Spleen (tissue), 11 donors: ENCODE measurements around the gene KL. TPM values are rescaled to one million over a fixed set of nuclear protein-coding genes. Genes with fewer than 3 reads are reported as not detected.

Experiments
- DNase-seq: peaks from one replicate; pipeline ENCODE4 v3.0.0-alpha.2; 2020
- H3K27ac ChIP-seq, 8 donors: fragments of 200-600 bp; sonication (generic) in 7 of 8; 1 replicate in 4 of 8; 2 replicates in 4 of 8; pipeline versions ENCODE4 v1.5.0 to v1.8.0; 2016 to 2021; ENCODE audit warnings: inconsistent platforms in 4 of 8, mild to moderate bottlenecking in 4 of 8, moderate library complexity in 1 of 8
- H3K27me3 ChIP-seq, 7 donors: fragments of 200-600 bp; sonication (generic) in 6 of 7; replicated peaks in 1 of 7; 1 replicate in 4 of 7; 2 replicates in 3 of 7; pipeline versions ENCODE4 v1.5.0 to v1.8.0; 2016 to 2021; ENCODE audit warnings: inconsistent platforms in 3 of 7, mild to moderate bottlenecking in 1 of 7
- H3K36me3 ChIP-seq, 6 donors: fragments of 200-600 bp; sonication (generic) in 5 of 6; 1 replicate in 4 of 6; 2 replicates in 2 of 6; pipeline versions ENCODE4 v1.5.0 to v1.8.0; 2016 to 2021; ENCODE audit warnings: inconsistent platforms in 2 of 6
- H3K4me1 ChIP-seq, 6 donors: fragments of 200-600 bp; sonication (generic) in 5 of 6; 1 replicate in 3 of 6; 2 replicates in 3 of 6; pipeline versions ENCODE4 v1.5.0 to v1.8.0; 2016 to 2021; ENCODE audit warnings: inconsistent platforms in 3 of 6
- H3K4me3 ChIP-seq, 8 donors: fragments of 200-600 bp; sonication (generic) in 7 of 8; 1 replicate in 4 of 8; 2 replicates in 4 of 8; pipeline versions ENCODE4 v1.5.0 to v1.8.0; 2016 to 2021; ENCODE audit warnings: inconsistent platforms in 4 of 8, mild to moderate bottlenecking in 4 of 8, moderate library complexity in 2 of 8
- H3K9me3 ChIP-seq, 8 donors: fragments of 200-600 bp; sonication (generic) in 7 of 8; 1 replicate in 4 of 8; 2 replicates in 4 of 8; pipeline versions ENCODE4 v1.5.0 to v1.8.0; 2016 to 2021; ENCODE audit warnings: inconsistent platforms in 4 of 8
- POLR2A ChIP-seq, 3 donors: fragments of 450-650 bp; IDR thresholded peaks; one replicate each; pipeline ENCODE4 v1.5.1; 2017; ENCODE audit warnings: antibody characterized with exemption in 3 of 3, mild to moderate bottlenecking in 1 of 3
- POLR2AphosphoS5 ChIP-seq, 3 donors: sonication (generic); formaldehyde crosslinking; IDR thresholded peaks; one replicate each; pipeline ENCODE4 v1.5.1; 2017; ENCODE audit warnings: antibody characterized with exemption in 3 of 3
- WGBS, 5 donors: extraction: QIAGEN DNeasy Blood & Tissue Kit in 3 of 5; methylation state at CpG; one replicate each; pipeline versions ENCODE4 v1.1.5 to v1.1.7; 2013 to 2018; 5-methylcytosine and 5-hydroxymethylcytosine counted together
- intact Hi-C: fragments of 100-400 bp; cut with DNase I; formaldehyde crosslinking; loops from one replicate; pipeline ENCODE4 v1.15.0; 2023; ENCODE audit warnings: low total_unique reads
- polyA plus RNA-seq, 3 donors: library from polyadenylated mRNA; stranded (reverse); fragments of 200-250 nt; gene quantifications; one replicate each; pipeline ENCODE4 v1.2.1, GENCODE V29; 2013
- total RNA-seq, 7 donors: library from RNA; depleted of rRNA in 3 of 7; stranded (reverse); fragments of >200 nt in 3 of 7; fragmentation: NEBNext Ultra II Directional in 4 of 7; extraction: Animal tissue kit (Norgen Biotek cat#: 25700) in 4 of 7; gene quantifications; one replicate each; pipeline versions ENCODE4 v1.1.0 to v1.2.1, GENCODE V29; 2016 to 2021
- TF ChIP-seq, protein P1 (sequence below), 11 experiments: fragments of 200-600 bp in 7 of 11; fragments of 450-650 bp in 4 of 11; sonication (generic) in 4 of 11; IDR thresholded peaks in 8 of 11; conservative IDR thresholded peaks in 3 of 11; 1 replicate in 7 of 11; 2 replicates in 4 of 11; pipeline versions ENCODE4 v1.4.0 to v1.8.0; 2016 to 2021; ENCODE audit warnings: antibody characterized with exemption in 11 of 11, inconsistent platforms in 4 of 11, mild to moderate bottlenecking in 1 of 11
- donor health status: healthy with polysubstance abuse.
- donor health status: DM: no; HTN: no; CAD: no; lungs with moderate emphysema.
- donor health status: DM: no; HTN: no; CAD: no.
- donor health status: Bipolar disorder and iron deficiency.
- donor health status: healthy.
- donor health status: DM: no; HTN: no; CAD: no.
- donor health status: DM: yes; HTN: yes; CAD: no.

Gene KL
- total and polyA plus RNA-seq, 10 donors, result 0.35 to 10.2 (median 4.6) TPM

DNA sequence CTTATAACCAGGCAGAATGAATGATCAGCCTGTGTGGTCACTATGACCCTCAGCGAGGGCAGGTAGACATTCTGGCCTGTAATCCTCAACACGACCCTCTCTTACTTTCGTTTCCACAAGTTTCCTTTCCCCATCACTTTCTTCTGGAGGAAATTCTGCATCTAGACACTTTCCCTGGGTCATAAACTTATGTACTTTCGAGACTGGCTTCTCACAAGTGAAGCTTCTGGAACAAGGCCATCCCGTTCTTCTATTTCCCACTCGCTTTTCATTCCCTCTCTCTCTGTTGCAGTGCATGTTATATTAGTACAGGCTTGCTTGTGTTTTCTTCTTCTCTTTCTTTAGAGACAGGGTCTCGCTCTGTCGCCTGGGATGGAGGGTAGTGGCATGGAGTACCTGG, 23.1 kb upstream of the KL start:
- Histone ChIP-seq H3K4me1 (peaks cover 0 to 12% (median 3%) of the 10 kb centered on the region in 6 donors), H3K36me3 (no peaks in the 10 kb centered on the region), H3K27me3 (no peaks in the 10 kb centered on the region), H3K27ac (no peak overlapping the region), H3K9me3 (no peaks in the 10 kb centered on the region), H3K4me3 (no peak overlapping the region)
- TF ChIP-seq POLR2A (IDR thresholded peaks at IDR 0.05) (no peak), POLR2AphosphoS5 (IDR thresholded peaks at IDR 0.05) (no peak)
- TF ChIP-seq, protein P1, sequence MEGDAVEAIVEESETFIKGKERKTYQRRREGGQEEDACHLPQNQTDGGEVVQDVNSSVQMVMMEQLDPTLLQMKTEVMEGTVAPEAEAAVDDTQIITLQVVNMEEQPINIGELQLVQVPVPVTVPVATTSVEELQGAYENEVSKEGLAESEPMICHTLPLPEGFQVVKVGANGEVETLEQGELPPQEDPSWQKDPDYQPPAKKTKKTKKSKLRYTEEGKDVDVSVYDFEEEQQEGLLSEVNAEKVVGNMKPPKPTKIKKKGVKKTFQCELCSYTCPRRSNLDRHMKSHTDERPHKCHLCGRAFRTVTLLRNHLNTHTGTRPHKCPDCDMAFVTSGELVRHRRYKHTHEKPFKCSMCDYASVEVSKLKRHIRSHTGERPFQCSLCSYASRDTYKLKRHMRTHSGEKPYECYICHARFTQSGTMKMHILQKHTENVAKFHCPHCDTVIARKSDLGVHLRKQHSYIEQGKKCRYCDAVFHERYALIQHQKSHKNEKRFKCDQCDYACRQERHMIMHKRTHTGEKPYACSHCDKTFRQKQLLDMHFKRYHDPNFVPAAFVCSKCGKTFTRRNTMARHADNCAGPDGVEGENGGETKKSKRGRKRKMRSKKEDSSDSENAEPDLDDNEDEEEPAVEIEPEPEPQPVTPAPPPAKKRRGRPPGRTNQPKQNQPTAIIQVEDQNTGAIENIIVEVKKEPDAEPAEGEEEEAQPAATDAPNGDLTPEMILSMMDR (IDR thresholded peaks at IDR 0.05 in 8 of 11, conservative IDR thresholded peaks at IDR 0.05 in 3 of 11), result no peak
- WGBS, 5 donors, result 69 to 88% (median 86%) methylated on average over 8 of the region's 8 CpGs
- no peak for DNase-seq
- intact Hi-C loops, result no loop called here

DNA sequence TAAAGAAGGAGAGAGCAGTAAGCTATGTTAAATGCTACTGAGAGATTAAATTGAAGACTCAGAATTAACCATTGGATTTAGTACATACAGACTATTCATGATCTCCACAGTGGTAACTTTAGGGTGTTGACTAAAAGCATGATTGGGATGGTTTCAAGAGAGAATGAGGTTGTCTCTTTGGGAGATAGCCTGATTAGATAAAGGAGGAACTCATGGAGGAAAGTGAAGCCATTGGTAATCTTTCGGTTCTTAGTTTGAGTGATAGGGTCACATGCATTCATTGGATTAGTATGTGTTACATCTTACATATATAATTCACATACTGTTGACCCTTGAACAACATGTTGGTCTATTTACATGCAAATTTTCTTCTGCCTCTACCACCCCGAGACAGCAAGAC, 18.8 kb upstream of the KL start:
- Histone ChIP-seq H3K27ac (no peak overlapping the region), H3K27me3 (peaks cover 0 to 4% (median 0%) of the 10 kb centered on the region in 7 donors), H3K4me3 (no peak overlapping the region), H3K4me1 (no peaks in the 10 kb centered on the region), H3K36me3 (no peaks in the 10 kb centered on the region), H3K9me3 (no peaks in the 10 kb centered on the region)
- DNase-seq, result no peak
- intact Hi-C loops, result no loop called here
- WGBS, 5 donors, result 88 to 98% (median 95%) methylated on average over 2 of the region's 2 CpGs
- TF ChIP-seq, protein P1 (IDR thresholded peaks at IDR 0.05 in 8 of 11, conservative IDR thresholded peaks at IDR 0.05 in 3 of 11), result no peak
- TF ChIP-seq POLR2A (IDR thresholded peaks at IDR 0.05) (no peak), POLR2AphosphoS5 (IDR thresholded peaks at IDR 0.05) (no peak)

GRCh38 chr13:32998966-32999365, 17.3 kb upstream of the KL start:
- Histone ChIP-seq H3K27ac (no peak overlapping the region), H3K4me3 (no peak overlapping the region), H3K27me3 (peaks cover 0 to 4% (median 0%) of the 10 kb centered on the region in 7 donors), H3K36me3 (no peaks in the 10 kb centered on the region), H3K4me1 (peaks cover 0 to 1% (median 0%) of the 10 kb centered on the region in 6 donors), H3K9me3 (no peaks in the 10 kb centered on the region)
- no peak for DNase-seq
- no peak for TF ChIP-seq POLR2A (IDR thresholded peaks at IDR 0.05)
- no peak for TF ChIP-seq POLR2AphosphoS5 (IDR thresholded peaks at IDR 0.05)
- TF ChIP-seq, protein P1 (IDR thresholded peaks at IDR 0.05 in 8 of 11, conservative IDR thresholded peaks at IDR 0.05 in 3 of 11), result no peak
- intact Hi-C loops, result no loop called here
- WGBS, 5 donors, result 89 to 92% (median 91%) methylated on average over 5 of the region's 5 CpGs

- TF ChIP-seq, protein P1 (IDR thresholded peaks at IDR 0.05 in 8 of 11, conservative IDR thresholded peaks at IDR 0.05 in 3 of 11), result no peak
- TF ChIP-seq POLR2AphosphoS5 (IDR thresholded peaks at IDR 0.05) (no peak), POLR2A (IDR thresholded peaks at IDR 0.05) (no peak)
- DNase-seq, result no peak
- 94 to 100% (median 98%) methylated on average over 1 of the region's 1 CpG for WGBS, 5 donors
Measured at GRCh38 chr13:33000365-33000764, 15.9 kb upstream of the KL start.

More at GRCh38 chr13:33000365-33000764, 15.9 kb upstream of the KL start:
- H3K4me3 ChIP-seq, result no peak overlapping the region
- H3K9me3 ChIP-seq, result no peaks in the 10 kb centered on the region
- peaks cover 0 to 13% (median 0%) of the 10 kb centered on the region in 6 donors for H3K4me1 ChIP-seq
- intact Hi-C loops, result no loop called here
- H3K36me3 ChIP-seq, result no peaks in the 10 kb centered on the region
- H3K27me3 ChIP-seq, result peaks cover 0 to 4% (median 0%) of the 10 kb centered on the region in 7 donors
- no peak overlapping the region for H3K27ac ChIP-seq
